ENCODE data around the gene TMPRSS5.
"Not testable (repeated sequence)": the region's sequence is repeated elsewhere in the genome, so short reads cannot be mapped to it uniquely, and the experiment has no call there.

Gene TMPRSS5

GRCh38 chr11:113697111-113697510, 9.0 kb downstream of the TMPRSS5 start:
- DNase-seq (ENCODE audit: low read depth), result no peak

GRCh38 chr11:113695207-113695606, 10.9 kb downstream of the TMPRSS5 start:
- DNase-seq (ENCODE audit: low read depth), result no peak

- no peak for DNase-seq (ENCODE audit: low read depth)
These were observed 11.7 kb downstream of the TMPRSS5 start for GRCh38 chr11:113694390-113694789.

GRCh38 chr11:113693030-113693429, 13.1 kb downstream of the TMPRSS5 start:
- DNase-seq (ENCODE audit: low read depth), result no peak

GRCh38 chr11:113690619-113691569, 15.2 kb downstream of the TMPRSS5 start:
- DNase-seq (ENCODE audit: low read depth), result no peak

- DNase-seq (ENCODE audit: low read depth), result no peak
These were observed 16.1 kb downstream of the TMPRSS5 start for GRCh38 chr11:113689768-113690618.

GRCh38 chr11:113685654-113686359, 20.3 kb downstream of the TMPRSS5 start:
- no peak for DNase-seq (ENCODE audit: low read depth)

GRCh38 chr11:113684496-113684895, 21.6 kb downstream of the TMPRSS5 start:
- no peak for DNase-seq (ENCODE audit: low read depth)

- DNase-seq (ENCODE audit: low read depth), result no peak
These were observed 22.5 kb downstream of the TMPRSS5 start for GRCh38 chr11:113683481-113684046.

- no peak for DNase-seq (ENCODE audit: low read depth)
These were observed 24.2 kb downstream of the TMPRSS5 start for GRCh38 chr11:113681711-113682413.

- no peak for DNase-seq (ENCODE audit: low read depth)
These were observed 24.8 kb downstream of the TMPRSS5 start for GRCh38 chr11:113681282-113681681.

- no peak for DNase-seq (ENCODE audit: low read depth)
These were observed 28.4 kb downstream of the TMPRSS5 start for GRCh38 chr11:113677685-113678084.

- no peak for DNase-seq (ENCODE audit: low read depth)
These were observed 30.5 kb downstream of the TMPRSS5 start for GRCh38 chr11:113675565-113675964.

GRCh38 chr11:113675003-113675561, 31.0 kb downstream of the TMPRSS5 start:
- no peak for DNase-seq (ENCODE audit: low read depth)

- DNase-seq (ENCODE audit: low read depth), result no peak
These were observed 31.8 kb downstream of the TMPRSS5 start for GRCh38 chr11:113674397-113674685.

GRCh38 chr11:113673550-113674396, 32.3 kb downstream of the TMPRSS5 start:
- no peak for DNase-seq (ENCODE audit: low read depth)

GRCh38 chr11:113671914-113672313, 34.2 kb downstream of the TMPRSS5 start:
- DNase-seq (ENCODE audit: low read depth), result not testable (repeated sequence)

GRCh38 chr11:113670831-113671215, 35.3 kb downstream of the TMPRSS5 start:
- DNase-seq (ENCODE audit: low read depth), result no peak

GRCh38 chr11:113670149-113670830, 35.8 kb downstream of the TMPRSS5 start:
- no peak for DNase-seq (ENCODE audit: low read depth)

GRCh38 chr11:113668255-113668654, 37.9 kb downstream of the TMPRSS5 start:
- no peak for DNase-seq (ENCODE audit: low read depth)
